ENCODE measurements around the gene DAAM1. TPM values are rescaled to one million over a fixed set of nuclear protein-coding genes. Genes with fewer than 3 reads are reported as not detected.

DAAM1 gene
- polyA plus RNA-seq, 1 donor (not counting 4 experiments of a cell fraction or from before 2014, with no cell fraction given): 44.6 TPM

- H3K4me1 ChIP-seq (ENCODE audit: control insufficient read depth, extremely low read depth, insufficient read depth, low read length): peaks cover 27% of the 10 kb centered on the region
- no peaks in the 10 kb centered on the region for H4K20me1 ChIP-seq (ENCODE audit: control insufficient read depth, extremely low read depth, insufficient read depth, low read length)
- H3K27me3 ChIP-seq (ENCODE audit: control insufficient read depth, extremely low read depth, insufficient read depth, low read length): no peaks in the 10 kb centered on the region
- peaks cover 5 to 9% of the 10 kb centered on the region in 2 experiments for H3K36me3 ChIP-seq (ENCODE audit: control insufficient read depth in 2 of 2, extremely low read depth in 1 of 2, insufficient read depth in 2 of 2, low read length in 2 of 2)
- TF ChIP-seq EZH2 (IDR thresholded peaks at IDR 0.05; ENCODE audit: low read length): no peak
- TF ChIP-seq CTCF (optimal IDR thresholded peaks at IDR 0.05 in 1 of 3, IDR thresholded peaks at IDR 0.05 in 1 of 3, conservative IDR thresholded peaks at IDR 0.05 in 1 of 3; ENCODE audit: extremely low read depth in 1 of 3, insufficient read depth in 2 of 3, low read length in 3 of 3): no peak
- dilution Hi-C loops (cut with MboI; ENCODE audit: extremely low pct_ligation_motif_present, low sequenced_read_pairs): no loop called here
- no peak overlapping the region for H2AFZ ChIP-seq (ENCODE audit: control insufficient read depth, low read length)
- H3K9me1 ChIP-seq (ENCODE audit: control insufficient read depth, extremely low read depth, insufficient read depth, low read length): no peaks in the 10 kb centered on the region
- H3K9ac ChIP-seq (ENCODE audit: control insufficient read depth, extremely low read depth, insufficient read depth, low read length): no peak overlapping the region
- DNase-seq (ENCODE audit: low read depth, low spot score): no peak
- H3K27ac ChIP-seq (ENCODE audit: control insufficient read depth, insufficient read depth, low read length): no peak overlapping the region
- H3K4me2 ChIP-seq (ENCODE audit: control insufficient read depth, extremely low read depth, insufficient read depth, low read depth, low read length): no peak overlapping the region
- H3K79me2 ChIP-seq (ENCODE audit: control insufficient read depth, insufficient read depth, low read length): no peaks in the 10 kb centered on the region
- no peak for FAIRE-seq
- H3K9me3 ChIP-seq (ENCODE audit: control insufficient read depth, low read depth, low read length): no peaks in the 10 kb centered on the region
- no peak overlapping the region for H3K4me3 ChIP-seq (ENCODE audit: control insufficient read depth in 2 of 3, extremely low read depth in 1 of 3, insufficient read depth in 2 of 3, low read depth in 1 of 3, low read length in 3 of 3)
These were observed 81.0 kb downstream of the DAAM1 start for GRCh38 chr14:59269466-59269865.

- H3K9me3 ChIP-seq (ENCODE audit: control insufficient read depth, low read depth, low read length): no peaks in the 10 kb centered on the region
- no peak for TF ChIP-seq EZH2 (IDR thresholded peaks at IDR 0.05; ENCODE audit: low read length)
- no peak for TF ChIP-seq CTCF (optimal IDR thresholded peaks at IDR 0.05 in 1 of 3, IDR thresholded peaks at IDR 0.05 in 1 of 3, conservative IDR thresholded peaks at IDR 0.05 in 1 of 3; ENCODE audit: extremely low read depth in 1 of 3, insufficient read depth in 2 of 3, low read length in 3 of 3)
- H2AFZ ChIP-seq (ENCODE audit: control insufficient read depth, low read length): no peak overlapping the region
- no peak for DNase-seq (ENCODE audit: low read depth, low spot score)
- dilution Hi-C loops (cut with MboI; ENCODE audit: extremely low pct_ligation_motif_present, low sequenced_read_pairs): no loop called here
- no peak overlapping the region for H3K4me3 ChIP-seq (ENCODE audit: control insufficient read depth in 2 of 3, extremely low read depth in 1 of 3, insufficient read depth in 2 of 3, low read depth in 1 of 3, low read length in 3 of 3)
- no peaks in the 10 kb centered on the region for H3K9me1 ChIP-seq (ENCODE audit: control insufficient read depth, extremely low read depth, insufficient read depth, low read length)
- no peak overlapping the region for H3K9ac ChIP-seq (ENCODE audit: control insufficient read depth, extremely low read depth, insufficient read depth, low read length)
- peaks cover 36% of the 10 kb centered on the region for H3K4me1 ChIP-seq (ENCODE audit: control insufficient read depth, extremely low read depth, insufficient read depth, low read length)
- FAIRE-seq: no peak
- no peaks in the 10 kb centered on the region for H3K79me2 ChIP-seq (ENCODE audit: control insufficient read depth, insufficient read depth, low read length)
- no peaks in the 10 kb centered on the region for H4K20me1 ChIP-seq (ENCODE audit: control insufficient read depth, extremely low read depth, insufficient read depth, low read length)
- H3K27ac ChIP-seq (ENCODE audit: control insufficient read depth, insufficient read depth, low read length): no peak overlapping the region
- H3K36me3 ChIP-seq (ENCODE audit: control insufficient read depth in 2 of 2, extremely low read depth in 1 of 2, insufficient read depth in 2 of 2, low read length in 2 of 2): peaks cover 0 to 9% of the 10 kb centered on the region in 2 experiments
- H3K27me3 ChIP-seq (ENCODE audit: control insufficient read depth, extremely low read depth, insufficient read depth, low read length): no peaks in the 10 kb centered on the region
- H3K4me2 ChIP-seq (ENCODE audit: control insufficient read depth, extremely low read depth, insufficient read depth, low read depth, low read length): no peak overlapping the region
These were observed 82.8 kb downstream of the DAAM1 start for GRCh38 chr14:59271256-59271655.
